GM18858 (cell line): Measurements from ENCODE around the gene PTPRB.
"Not testable (repeated sequence)": the region's sequence is repeated elsewhere in the genome, so short reads cannot be mapped to it uniquely, and the experiment has no call there.

Experiments used
- ATAC-seq: cut with Tn5 transposase; IDR thresholded peaks from one replicate; pipeline ENCODE4 v1.9.1; 2021; ENCODE audit not compliant: unreplicated experiment

The PTPRB gene

DNA sequence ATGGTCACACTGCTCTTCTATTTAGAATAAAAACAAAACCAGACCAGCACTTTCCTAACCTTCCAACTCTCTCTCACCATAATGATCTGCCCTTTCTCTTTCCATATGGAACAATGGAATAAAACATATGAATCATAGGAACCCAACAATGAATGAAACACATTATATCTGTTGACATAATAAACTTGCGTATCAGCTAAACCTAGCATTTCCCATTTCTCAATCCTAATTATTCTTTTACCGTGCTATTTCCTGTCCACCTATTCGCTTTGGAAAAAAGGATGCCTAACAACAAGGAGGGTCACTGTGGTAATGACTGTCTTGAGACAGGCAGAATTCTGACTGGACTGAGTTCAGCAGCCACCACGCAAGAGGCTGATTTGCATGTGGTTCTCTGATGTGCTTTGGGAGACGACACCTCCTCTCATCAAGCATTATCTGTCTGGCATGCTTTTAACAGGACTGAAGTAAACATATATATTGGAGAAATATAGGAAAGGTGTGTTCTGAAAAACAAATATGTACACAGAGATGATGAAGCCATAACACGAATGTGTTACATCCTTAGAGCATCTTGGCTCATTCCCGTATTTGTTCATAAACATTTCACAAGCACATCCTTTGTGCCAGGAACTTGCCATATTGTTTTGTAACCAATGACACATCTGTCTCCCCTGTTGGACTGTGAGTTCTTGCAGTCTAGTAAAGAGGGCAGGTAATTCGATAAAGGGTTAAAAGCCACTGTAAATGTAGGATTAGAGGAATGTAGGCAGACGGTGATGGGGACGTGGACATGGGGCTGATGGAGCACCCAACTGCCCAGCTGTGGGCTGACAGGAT lies 87.7 kb downstream of the PTPRB start:
- no peak for ATAC-seq

GRCh38 chr12:70543444-70543843 lies 93.8 kb downstream of the PTPRB start:
- no peak for ATAC-seq

GRCh38 chr12:70540996-70541395 lies 96.2 kb downstream of the PTPRB start:
- no peak for ATAC-seq

- ATAC-seq = no peak
Observed at GRCh38 chr12:70536650-70537049, 100.6 kb downstream of the PTPRB start.

GRCh38 chr12:70535896-70536374 lies 101.3 kb downstream of the PTPRB start:
- ATAC-seq = no peak

DNA sequence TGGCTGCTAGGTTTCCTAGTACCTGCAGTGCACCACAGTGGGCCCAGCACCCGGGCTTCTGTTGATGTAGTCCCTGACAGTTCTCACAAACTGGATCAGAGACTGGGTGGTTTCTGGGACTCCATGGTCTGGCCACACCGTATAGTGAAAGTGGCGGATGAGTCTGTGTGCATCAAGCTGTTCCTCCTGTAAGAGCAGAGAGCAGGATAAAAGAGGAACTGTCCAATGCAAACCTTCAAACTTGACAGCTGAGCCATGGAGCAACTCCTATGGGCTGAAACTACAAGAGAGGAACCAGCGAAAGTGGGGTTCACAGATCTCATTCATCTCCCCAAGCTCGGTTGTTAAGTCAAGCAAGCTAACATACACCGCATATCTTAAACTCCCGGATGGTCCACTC lies 102.8 kb downstream of the PTPRB start:
- no peak for ATAC-seq

- ATAC-seq = no peak
Observed at GRCh38 chr12:70529647-70530046, 107.6 kb downstream of the PTPRB start.

GRCh38 chr12:70520847-70521246 lies 116.4 kb downstream of the PTPRB start:
- no peak for ATAC-seq

- ATAC-seq = no peak
Observed at GRCh38 chr12:70513426-70513825, 123.8 kb downstream of the PTPRB start.

- ATAC-seq = peak; percentile 47
Observed at GRCh38 chr12:70508178-70508577, 129.1 kb downstream of the PTPRB start.

GRCh38 chr12:70507442-70507841 lies 129.8 kb downstream of the PTPRB start:
- ATAC-seq = no peak

DNA sequence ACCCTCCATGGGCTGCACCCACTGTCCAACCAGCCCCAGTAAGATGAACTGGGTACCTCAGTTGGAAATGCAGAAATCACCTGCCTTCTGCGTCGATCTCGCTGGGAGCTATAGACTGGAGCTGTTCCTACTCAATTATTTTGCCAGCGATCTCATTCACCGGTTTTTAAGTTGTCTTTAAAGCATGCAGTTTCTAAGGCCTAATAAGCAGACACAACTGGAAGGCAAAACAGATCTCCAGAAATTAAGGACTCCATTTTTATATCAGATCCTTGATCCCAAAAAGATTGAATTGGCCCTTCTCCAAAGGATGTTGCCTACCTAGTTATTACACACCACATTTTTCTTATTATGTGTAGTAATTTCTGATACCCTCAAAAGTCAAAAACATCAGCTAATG lies 139.7 kb downstream of the PTPRB start:
- no peak for ATAC-seq

- ATAC-seq = not testable (repeated sequence)
Observed at GRCh38 chr12:70492904-70493303, 144.3 kb downstream of the PTPRB start.

DNA sequence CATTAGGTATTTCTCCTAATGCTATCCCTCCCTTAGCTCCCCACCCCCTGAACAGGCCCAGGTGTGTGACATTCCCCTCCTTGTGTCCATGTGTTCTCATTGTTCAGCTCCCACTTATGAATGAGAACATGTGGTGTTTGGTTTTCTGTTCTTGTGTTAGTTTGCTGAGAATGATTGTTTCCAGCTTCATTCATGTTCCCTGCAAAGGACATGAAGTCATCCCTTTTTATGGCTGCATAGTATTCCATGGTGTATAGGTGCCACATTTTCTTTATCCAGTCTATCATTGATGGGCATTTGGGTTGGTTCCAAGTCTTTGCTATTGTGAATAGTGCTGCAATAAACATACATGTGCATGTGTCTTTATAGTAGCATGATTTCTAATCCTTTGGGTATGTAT lies 146.3 kb downstream of the PTPRB start:
- not testable (repeated sequence) for ATAC-seq

DNA sequence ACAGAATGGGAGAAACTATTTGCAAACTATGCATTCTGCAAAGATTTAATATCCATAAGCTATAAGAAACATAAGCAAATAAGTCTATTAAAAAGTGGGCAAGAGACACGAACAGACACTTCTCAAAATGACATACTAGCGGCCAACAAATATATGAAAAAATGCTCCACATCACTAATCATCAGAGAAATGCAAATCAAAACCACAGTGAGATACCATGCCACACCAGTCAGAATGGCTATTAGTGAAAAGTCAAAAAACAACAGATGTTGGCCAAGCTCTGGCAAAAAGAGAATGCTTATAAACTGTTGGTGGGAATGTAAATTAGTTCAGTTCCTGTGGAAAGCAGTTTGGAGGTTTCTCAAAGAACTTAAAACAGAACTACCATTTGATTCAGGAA lies 149.8 kb downstream of the PTPRB start:
- ATAC-seq = peak; percentile 77

- ATAC-seq = peak; percentile 42
Observed at GRCh38 chr12:70486588-70486987, 150.6 kb downstream of the PTPRB start.

GRCh38 chr12:70485704-70486103 lies 151.5 kb downstream of the PTPRB start:
- ATAC-seq = no peak

DNA sequence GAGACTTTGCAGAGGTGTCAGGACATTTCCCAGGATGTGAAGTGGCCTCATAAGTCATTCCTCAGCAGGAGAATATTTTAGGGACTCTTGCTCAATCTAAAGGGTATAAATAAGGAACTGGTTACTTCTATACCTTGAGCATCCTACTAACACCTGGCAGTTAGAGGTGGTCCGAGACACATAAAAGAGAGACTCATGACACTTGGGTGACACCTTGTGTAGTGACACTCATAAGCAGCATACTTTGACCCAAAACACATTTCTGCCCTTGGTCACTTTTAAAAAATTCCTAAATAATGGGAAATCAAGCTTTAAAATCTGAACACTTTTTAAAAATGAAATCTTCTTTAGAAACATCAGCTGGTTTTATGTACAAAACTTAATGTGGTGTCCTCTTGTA lies 152.8 kb downstream of the PTPRB start:
- no peak for ATAC-seq

DNA sequence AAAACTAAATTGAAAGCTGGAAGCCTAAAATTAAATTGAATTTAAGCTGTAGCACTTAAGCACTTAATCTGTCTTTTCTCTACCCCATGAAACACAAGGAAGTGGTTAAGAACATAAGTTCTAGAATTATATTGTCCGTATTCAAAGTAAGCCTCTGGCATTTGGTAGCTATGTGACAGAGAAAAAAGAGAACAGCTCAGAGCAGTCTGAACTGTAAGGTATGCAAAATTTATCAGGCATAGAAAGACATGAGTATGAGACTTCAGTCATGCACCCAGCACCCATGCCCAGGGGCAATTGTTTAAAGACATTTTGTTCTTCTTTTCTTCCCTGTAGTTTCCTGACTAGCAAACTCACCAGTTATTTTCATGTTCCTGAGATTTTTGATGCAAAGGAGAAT lies 154.5 kb downstream of the PTPRB start:
- no peak for ATAC-seq

- ATAC-seq = no peak
Observed at GRCh38 chr12:70469221-70469820, 167.9 kb downstream of the PTPRB start.

- no peak for ATAC-seq
Observed at GRCh38 chr12:70468741-70469140, 168.5 kb downstream of the PTPRB start.

DNA sequence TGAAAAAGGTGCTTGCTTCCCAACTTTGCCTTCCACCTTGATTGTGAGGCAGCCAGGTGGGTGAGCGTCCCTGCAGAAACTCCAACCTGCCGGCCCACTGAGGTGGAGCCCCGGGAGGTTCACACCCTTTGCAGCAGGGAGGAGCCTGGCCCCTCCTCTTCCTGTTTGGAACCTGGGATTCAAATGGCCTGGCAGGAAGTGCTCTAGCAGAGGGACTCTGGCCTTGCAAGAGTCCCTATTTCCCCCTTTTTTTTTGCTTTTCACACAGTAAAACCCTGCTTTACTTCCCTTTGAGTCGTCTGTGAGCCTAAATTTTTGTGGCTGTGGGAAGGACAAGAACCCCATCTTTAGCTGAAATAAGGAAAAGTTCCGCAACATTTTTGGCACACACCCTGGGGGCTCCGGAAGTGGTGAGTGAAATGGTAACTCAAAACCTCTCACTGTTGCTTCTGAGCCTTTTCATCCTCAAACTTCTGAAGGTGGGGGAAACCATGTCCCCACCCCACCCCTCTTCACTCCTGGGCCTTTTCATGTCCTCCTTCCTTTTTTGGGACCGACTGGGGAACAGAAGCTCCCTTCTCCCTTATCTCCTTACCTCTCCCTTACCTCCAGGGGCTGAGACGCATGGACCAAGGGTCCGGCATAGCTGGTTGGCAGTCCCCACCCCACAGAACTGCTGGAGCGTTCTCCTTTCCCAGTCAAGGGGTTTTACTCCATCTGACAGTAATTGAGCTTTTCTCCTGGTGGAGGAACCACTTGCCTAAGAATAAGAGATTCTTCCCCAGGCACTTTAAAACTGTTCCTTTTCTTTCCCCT lies 169.1 kb downstream of the PTPRB start:
- no peak for ATAC-seq
